Activated CD4-positive, alpha-beta T cell treated with anti-CD3 and anti-CD28 coated beads for 36 hours (primary cell): Measurements from ENCODE around the gene ZNF853. TPM values are rescaled to one million over a fixed set of nuclear protein-coding genes. Genes with fewer than 3 reads are reported as not detected.
"Not testable (repeated sequence)": the region's sequence is repeated elsewhere in the genome, so short reads cannot be mapped to it uniquely, and the experiment has no call there.

Experiments
- ATAC-seq: fragments of 200-7000 bp; cut with Tn5 transposase; one replicate; pipeline ENCODE4 v1.10.0; 2021; ENCODE audit warnings: mild to moderate bottlenecking, moderate library complexity
- CTCF ChIA-PET: fragments of 350-600 bp; sonication (Branson Sonifier 250); formaldehyde crosslinking; loops from one replicate; lab custom pipeline; 2021; ENCODE audit warnings: antibody characterized with exemption; lab: Charles Lee
- POLR2A ChIA-PET: fragments of 350-600 bp; sonication (Branson Sonifier 250); formaldehyde crosslinking; loops from one replicate; lab custom pipeline; 2021; ENCODE audit warnings: antibody characterized with exemption, inconsistent platforms; lab: Charles Lee
- DNase-seq: peaks from one replicate; pipeline ENCODE4 v3.0.0-alpha.2; 2020
- H3K27ac Mint-ChIP-seq: one replicate; pipeline ENCODE4 v1.8.0; 2021; ENCODE audit warnings: mixed read lengths
- H3K27me3 Mint-ChIP-seq: one replicate; pipeline ENCODE4 v1.8.0; 2021; ENCODE audit warnings: mixed read lengths
- H3K36me3 Mint-ChIP-seq: one replicate; pipeline ENCODE4 v1.8.0; 2021; ENCODE audit warnings: low read depth, mixed read lengths
- H3K4me1 Mint-ChIP-seq: one replicate; pipeline ENCODE4 v1.8.0; 2021; ENCODE audit warnings: mixed read lengths
- H3K4me3 Mint-ChIP-seq: one replicate; pipeline ENCODE4 v1.8.0; 2021; ENCODE audit warnings: mild to moderate bottlenecking, moderate library complexity, mixed read lengths
- H3K9me3 Mint-ChIP-seq: one replicate; pipeline ENCODE4 v1.8.0; 2021; ENCODE audit warnings: low read depth, mixed read lengths
- intact Hi-C, 2 experiments: fragments of 100-400 bp; cut with DNase I in 1 of 2; cut with micrococcal nuclease in 1 of 2; formaldehyde crosslinking; loops; one replicate each; pipeline versions ENCODE4 v1.14.2 to v1.15.1; 2022 to 2024; cut with DNase I, micrococcal nuclease
- total RNA-seq, 2 experiments: library from RNA; stranded (reverse); gene quantifications; one replicate each; pipeline ENCODE4 v1.2.3, GENCODE V29; 2021

The ZNF853 gene
- total RNA-seq, 2 experiments from 2014 or later = 1.2 to 1.3 TPM

GRCh38 chr7:6578114-6579084 lies 37.0 kb upstream of the ZNF853 start:
- no peak for ATAC-seq
- POLR2A ChIA-PET = interaction anchor here (1.6 kb wide), 1 partner anchor 11 kb away, joined by 8 read pairs; the partner anchor contains the start of gene INTS15

GRCh38 chr7:6579446-6579845 lies 36.0 kb upstream of the ZNF853 start:
- Mint-ChIP-seq H3K4me1 (peaks cover 25% of the 10 kb centered on the region), H3K9me3 (no peaks in the 10 kb centered on the region), H3K27me3 (no peaks in the 10 kb centered on the region), H3K4me3 (peak overlapping the region; percentile 83), H3K36me3 (peaks cover 39% of the 10 kb centered on the region), H3K27ac (no peak overlapping the region)
- ChIA-PET CTCF (no interaction called here), POLR2A (no interaction called here)
- DNase-seq (no peak), ATAC-seq (no peak)
- intact Hi-C loops = no loop called here

More at GRCh38 chr7:6578114-6579084, 37.0 kb upstream of the ZNF853 start:
- Mint-ChIP-seq H3K4me3 (peak overlapping the region; percentile 83), H3K27me3 (no peaks in the 10 kb centered on the region), H3K36me3 (peaks cover 35% of the 10 kb centered on the region), H3K27ac (peak overlapping the region; percentile 88), H3K4me1 (peaks cover 25% of the 10 kb centered on the region), H3K9me3 (no peaks in the 10 kb centered on the region)
- CTCF ChIA-PET = interaction anchor here (0.7 to 1.7 kb wide), 5 partner anchors 10 to 62 kb away, joined by 3 to 8 read pairs (median 4); partner anchors contain the start of gene INTS15
- DNase-seq = no peak
- intact Hi-C loops = no loop called here

GRCh38 chr7:6585746-6586432 lies 29.5 kb upstream of the ZNF853 start:
- CTCF ChIA-PET, ATAC-seq, H3K9me3 Mint-ChIP-seq, DNase-seq, POLR2A ChIA-PET, H3K27me3 Mint-ChIP-seq, H3K4me3 Mint-ChIP-seq, H3K27ac Mint-ChIP-seq: not testable (repeated sequence)
- H3K36me3 Mint-ChIP-seq = peaks cover 53% of the 10 kb centered on the region
- H3K4me1 Mint-ChIP-seq = peaks cover 14% of the 10 kb centered on the region
- intact Hi-C loops = loop anchor here in 1 of 2 experiments (10.0 kb wide), 1 partner anchor 269 kb away; no protein-coding TSS in a partner anchor

- no peak for ATAC-seq
- intact Hi-C loops = loop anchor here in 1 of 2 experiments (10.0 kb wide), 1 partner anchor 266 kb away; no protein-coding TSS in a partner anchor
- ChIA-PET POLR2A (no interaction called here), CTCF (interaction anchor here (1.2 kb wide), 1 partner anchor 11 kb away, joined by 4 read pairs; the partner anchor contains the start of gene ZDHHC4)
- Mint-ChIP-seq H3K4me3 (peak overlapping the region; percentile 27), H3K27ac (no peak overlapping the region), H3K4me1 (peaks cover 24% of the 10 kb centered on the region), H3K36me3 (peaks cover 43% of the 10 kb centered on the region), H3K9me3 (no peaks in the 10 kb centered on the region), H3K27me3 (no peaks in the 10 kb centered on the region)
- no peak for DNase-seq
Measured at GRCh38 chr7:6588566-6588965, 26.8 kb upstream of the ZNF853 start.

GRCh38 chr7:6589151-6589828 lies 26.1 kb upstream of the ZNF853 start:
- intact Hi-C loops = loop anchor here in 1 of 2 experiments (10.0 kb wide), 1 partner anchor 266 kb away; no protein-coding TSS in a partner anchor
- peaks cover 24% of the 10 kb centered on the region for H3K4me1 Mint-ChIP-seq
- H3K27ac Mint-ChIP-seq = no peak overlapping the region
- peaks cover 44% of the 10 kb centered on the region for H3K36me3 Mint-ChIP-seq
- H3K9me3 Mint-ChIP-seq = no peaks in the 10 kb centered on the region
- POLR2A ChIA-PET = interaction anchor here (0.5 to 1.0 kb wide), 3 partner anchors 11 to 61 kb away, joined by 3 to 8 read pairs (median 3); partner anchors contain the start of gene ZDHHC4
- no peaks in the 10 kb centered on the region for H3K27me3 Mint-ChIP-seq
- CTCF ChIA-PET = interaction anchor here (0.6 to 1.6 kb wide), 7 partner anchors 9 to 268 kb away, joined by 3 to 6 read pairs (median 5); no protein-coding TSS in a partner anchor
- DNase-seq (no peak), ATAC-seq (no peak)
- peak overlapping the region; percentile 60 for H3K4me3 Mint-ChIP-seq

- CTCF ChIA-PET = interaction anchor here (0.6 to 1.6 kb wide), 10 partner anchors 9 to 268 kb away, joined by 3 to 6 read pairs (median 4); no protein-coding TSS in a partner anchor
Measured at GRCh38 chr7:6589829-6590644, 25.4 kb upstream of the ZNF853 start, which contains the start of gene INTS15. Gene INTS15, plus strand, starts transcription at chr7:6590021. Its CDS starts 263 bp downstream, at chr7:6590284.

GRCh38 chr7:6590645-6591110 lies 24.7 kb upstream of the ZNF853 start:
- Mint-ChIP-seq H3K4me3 (peak overlapping the region; percentile 84), H3K27ac (peak overlapping the region; percentile 80), H3K27me3 (no peaks in the 10 kb centered on the region), H3K9me3 (no peaks in the 10 kb centered on the region), H3K36me3 (peaks cover 37% of the 10 kb centered on the region), H3K4me1 (peaks cover 24% of the 10 kb centered on the region)
- ChIA-PET POLR2A (no interaction called here), CTCF (interaction anchor here (0.7 to 1.6 kb wide), 6 partner anchors 15 to 266 kb away, joined by 3 to 6 read pairs (median 5); no protein-coding TSS in a partner anchor)
- intact Hi-C loops = loop anchor here (1.0 to 10.0 kb wide), 6 partner anchors 13 to 344 kb away; partner anchors contain the start of genes ZDHHC4 (in 2 of the 2) and ZNF316 (in 1 of the 2)
- DNase-seq (no peak), ATAC-seq (peak; percentile 10)

More at GRCh38 chr7:6589829-6590644, 25.4 kb upstream of the ZNF853 start, which contains the start of gene INTS15:
- POLR2A ChIA-PET = interaction anchor here (0.5 to 1.0 kb wide), 3 partner anchors 10 to 62 kb away, joined by 3 to 8 read pairs (median 3); partner anchors contain the start of gene ZDHHC4
- ATAC-seq = peak; percentile 90
- Mint-ChIP-seq H3K9me3 (no peaks in the 10 kb centered on the region), H3K36me3 (peaks cover 40% of the 10 kb centered on the region), H3K4me3 (peak within 1 kb of the TSS; percentile 84), H3K27ac (peak within 1 kb of the TSS; percentile 80), H3K27me3 (no peaks in the 10 kb centered on the region), H3K4me1 (peaks cover 24% of the 10 kb centered on the region)
- DNase-seq = peak; percentile 89
- intact Hi-C loops = loop anchor here (1.0 to 10.0 kb wide), 7 partner anchors 13 to 345 kb away; partner anchors contain the start of genes ZDHHC4 (in 2 of the 2) and ZNF316 (in 1 of the 2)

GRCh38 chr7:6600093-6600492 lies 15.3 kb upstream of the ZNF853 start:
- intact Hi-C loops = no loop called here
- H3K27ac Mint-ChIP-seq = no peak overlapping the region
- POLR2A ChIA-PET = interaction anchor here (0.6 to 0.9 kb wide), 2 partner anchors 10 to 745 kb away, joined by 3 read pairs; partner anchors contain the start of gene INTS15
- no peaks in the 10 kb centered on the region for H3K4me1 Mint-ChIP-seq
- no peak overlapping the region for H3K4me3 Mint-ChIP-seq
- no peaks in the 10 kb centered on the region for H3K9me3 Mint-ChIP-seq
- H3K36me3 Mint-ChIP-seq = peaks cover 35% of the 10 kb centered on the region
- ATAC-seq (no peak), DNase-seq (no peak)
- H3K27me3 Mint-ChIP-seq = no peaks in the 10 kb centered on the region
- CTCF ChIA-PET = no interaction called here

GRCh38 chr7:6604458-6604857 lies 11.0 kb upstream of the ZNF853 start:
- peaks cover 21% of the 10 kb centered on the region for H3K36me3 Mint-ChIP-seq

More at GRCh38 chr7:6604458-6604857, 11.0 kb upstream of the ZNF853 start:
- intact Hi-C loops = no loop called here
- no peak overlapping the region for H3K4me3 Mint-ChIP-seq
- no peak for ATAC-seq
- H3K9me3 Mint-ChIP-seq = no peaks in the 10 kb centered on the region
- ChIA-PET CTCF (interaction anchor here (0.7 kb wide), 1 partner anchor 15 kb away, joined by 4 read pairs; the partner anchor contains the start of gene INTS15), POLR2A (no interaction called here)
- H3K4me1 Mint-ChIP-seq = no peaks in the 10 kb centered on the region
- no peak for DNase-seq
- H3K27me3 Mint-ChIP-seq = no peaks in the 10 kb centered on the region
- no peak overlapping the region for H3K27ac Mint-ChIP-seq
